ENCODE measurements around the gene OR10H4. TPM values are rescaled to one million over a fixed set of nuclear protein-coding genes. Genes with fewer than 3 reads are reported as not detected.

Gene OR10H4
- total and polyA plus RNA-seq, 2 of the 8 experiments (the other 6 are each of a cell fraction or from before 2014, with no cell fraction given), result not detected

DNA sequence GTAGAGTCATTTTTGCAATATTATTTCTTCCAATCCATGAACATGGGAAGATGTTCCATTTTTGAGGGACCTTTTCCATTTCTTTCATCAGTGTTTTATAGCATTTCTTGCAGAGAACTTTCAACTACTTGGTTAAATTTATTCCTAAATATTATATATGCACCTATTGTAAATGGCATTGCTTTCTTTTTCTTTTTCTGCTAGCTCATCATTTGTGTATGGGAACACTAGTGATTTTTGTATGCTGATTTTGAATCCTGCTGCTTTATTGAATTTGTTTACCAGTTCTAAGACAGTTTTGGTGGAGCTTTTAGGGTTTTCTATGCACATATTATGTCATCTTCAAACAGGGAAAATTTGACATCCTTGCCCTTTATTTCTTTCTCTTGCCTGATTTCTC is 43.8 kb upstream of the OR10H4 start (continued):
- TF ChIP-seq, protein P1, sequence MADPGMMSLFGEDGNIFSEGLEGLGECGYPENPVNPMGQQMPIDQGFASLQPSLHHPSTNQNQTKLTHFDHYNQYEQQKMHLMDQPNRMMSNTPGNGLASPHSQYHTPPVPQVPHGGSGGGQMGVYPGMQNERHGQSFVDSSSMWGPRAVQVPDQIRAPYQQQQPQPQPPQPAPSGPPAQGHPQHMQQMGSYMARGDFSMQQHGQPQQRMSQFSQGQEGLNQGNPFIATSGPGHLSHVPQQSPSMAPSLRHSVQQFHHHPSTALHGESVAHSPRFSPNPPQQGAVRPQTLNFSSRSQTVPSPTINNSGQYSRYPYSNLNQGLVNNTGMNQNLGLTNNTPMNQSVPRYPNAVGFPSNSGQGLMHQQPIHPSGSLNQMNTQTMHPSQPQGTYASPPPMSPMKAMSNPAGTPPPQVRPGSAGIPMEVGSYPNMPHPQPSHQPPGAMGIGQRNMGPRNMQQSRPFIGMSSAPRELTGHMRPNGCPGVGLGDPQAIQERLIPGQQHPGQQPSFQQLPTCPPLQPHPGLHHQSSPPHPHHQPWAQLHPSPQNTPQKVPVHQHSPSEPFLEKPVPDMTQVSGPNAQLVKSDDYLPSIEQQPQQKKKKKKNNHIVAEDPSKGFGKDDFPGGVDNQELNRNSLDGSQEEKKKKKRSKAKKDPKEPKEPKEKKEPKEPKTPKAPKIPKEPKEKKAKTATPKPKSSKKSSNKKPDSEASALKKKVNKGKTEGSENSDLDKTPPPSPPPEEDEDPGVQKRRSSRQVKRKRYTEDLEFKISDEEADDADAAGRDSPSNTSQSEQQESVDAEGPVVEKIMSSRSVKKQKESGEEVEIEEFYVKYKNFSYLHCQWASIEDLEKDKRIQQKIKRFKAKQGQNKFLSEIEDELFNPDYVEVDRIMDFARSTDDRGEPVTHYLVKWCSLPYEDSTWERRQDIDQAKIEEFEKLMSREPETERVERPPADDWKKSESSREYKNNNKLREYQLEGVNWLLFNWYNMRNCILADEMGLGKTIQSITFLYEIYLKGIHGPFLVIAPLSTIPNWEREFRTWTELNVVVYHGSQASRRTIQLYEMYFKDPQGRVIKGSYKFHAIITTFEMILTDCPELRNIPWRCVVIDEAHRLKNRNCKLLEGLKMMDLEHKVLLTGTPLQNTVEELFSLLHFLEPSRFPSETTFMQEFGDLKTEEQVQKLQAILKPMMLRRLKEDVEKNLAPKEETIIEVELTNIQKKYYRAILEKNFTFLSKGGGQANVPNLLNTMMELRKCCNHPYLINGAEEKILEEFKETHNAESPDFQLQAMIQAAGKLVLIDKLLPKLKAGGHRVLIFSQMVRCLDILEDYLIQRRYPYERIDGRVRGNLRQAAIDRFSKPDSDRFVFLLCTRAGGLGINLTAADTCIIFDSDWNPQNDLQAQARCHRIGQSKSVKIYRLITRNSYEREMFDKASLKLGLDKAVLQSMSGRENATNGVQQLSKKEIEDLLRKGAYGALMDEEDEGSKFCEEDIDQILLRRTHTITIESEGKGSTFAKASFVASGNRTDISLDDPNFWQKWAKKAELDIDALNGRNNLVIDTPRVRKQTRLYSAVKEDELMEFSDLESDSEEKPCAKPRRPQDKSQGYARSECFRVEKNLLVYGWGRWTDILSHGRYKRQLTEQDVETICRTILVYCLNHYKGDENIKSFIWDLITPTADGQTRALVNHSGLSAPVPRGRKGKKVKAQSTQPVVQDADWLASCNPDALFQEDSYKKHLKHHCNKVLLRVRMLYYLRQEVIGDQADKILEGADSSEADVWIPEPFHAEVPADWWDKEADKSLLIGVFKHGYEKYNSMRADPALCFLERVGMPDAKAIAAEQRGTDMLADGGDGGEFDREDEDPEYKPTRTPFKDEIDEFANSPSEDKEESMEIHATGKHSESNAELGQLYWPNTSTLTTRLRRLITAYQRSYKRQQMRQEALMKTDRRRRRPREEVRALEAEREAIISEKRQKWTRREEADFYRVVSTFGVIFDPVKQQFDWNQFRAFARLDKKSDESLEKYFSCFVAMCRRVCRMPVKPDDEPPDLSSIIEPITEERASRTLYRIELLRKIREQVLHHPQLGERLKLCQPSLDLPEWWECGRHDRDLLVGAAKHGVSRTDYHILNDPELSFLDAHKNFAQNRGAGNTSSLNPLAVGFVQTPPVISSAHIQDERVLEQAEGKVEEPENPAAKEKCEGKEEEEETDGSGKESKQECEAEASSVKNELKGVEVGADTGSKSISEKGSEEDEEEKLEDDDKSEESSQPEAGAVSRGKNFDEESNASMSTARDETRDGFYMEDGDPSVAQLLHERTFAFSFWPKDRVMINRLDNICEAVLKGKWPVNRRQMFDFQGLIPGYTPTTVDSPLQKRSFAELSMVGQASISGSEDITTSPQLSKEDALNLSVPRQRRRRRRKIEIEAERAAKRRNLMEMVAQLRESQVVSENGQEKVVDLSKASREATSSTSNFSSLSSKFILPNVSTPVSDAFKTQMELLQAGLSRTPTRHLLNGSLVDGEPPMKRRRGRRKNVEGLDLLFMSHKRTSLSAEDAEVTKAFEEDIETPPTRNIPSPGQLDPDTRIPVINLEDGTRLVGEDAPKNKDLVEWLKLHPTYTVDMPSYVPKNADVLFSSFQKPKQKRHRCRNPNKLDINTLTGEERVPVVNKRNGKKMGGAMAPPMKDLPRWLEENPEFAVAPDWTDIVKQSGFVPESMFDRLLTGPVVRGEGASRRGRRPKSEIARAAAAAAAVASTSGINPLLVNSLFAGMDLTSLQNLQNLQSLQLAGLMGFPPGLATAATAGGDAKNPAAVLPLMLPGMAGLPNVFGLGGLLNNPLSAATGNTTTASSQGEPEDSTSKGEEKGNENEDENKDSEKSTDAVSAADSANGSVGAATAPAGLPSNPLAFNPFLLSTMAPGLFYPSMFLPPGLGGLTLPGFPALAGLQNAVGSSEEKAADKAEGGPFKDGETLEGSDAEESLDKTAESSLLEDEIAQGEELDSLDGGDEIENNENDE (IDR thresholded peaks at IDR 0.05; ENCODE audit: insufficient replicate concordance, low read length), result no peak
- TF ChIP-seq TEAD4 (IDR thresholded peaks at IDR 0.05; ENCODE audit: low read depth, low read length) (no peak), NRF1 (IDR thresholded peaks at IDR 0.05; ENCODE audit: low read depth, low read length) (no peak), SAP30 (IDR thresholded peaks at IDR 0.05; ENCODE audit: insufficient read depth, insufficient replicate concordance, low read length) (no peak), BRCA1 (IDR thresholded peaks at IDR 0.05; ENCODE audit: low read depth, low read length) (no peak), GTF2F1 (IDR thresholded peaks at IDR 0.05; ENCODE audit: borderline replicate concordance, low read depth, low read length) (no peak)
- TF ChIP-seq, protein P2, sequence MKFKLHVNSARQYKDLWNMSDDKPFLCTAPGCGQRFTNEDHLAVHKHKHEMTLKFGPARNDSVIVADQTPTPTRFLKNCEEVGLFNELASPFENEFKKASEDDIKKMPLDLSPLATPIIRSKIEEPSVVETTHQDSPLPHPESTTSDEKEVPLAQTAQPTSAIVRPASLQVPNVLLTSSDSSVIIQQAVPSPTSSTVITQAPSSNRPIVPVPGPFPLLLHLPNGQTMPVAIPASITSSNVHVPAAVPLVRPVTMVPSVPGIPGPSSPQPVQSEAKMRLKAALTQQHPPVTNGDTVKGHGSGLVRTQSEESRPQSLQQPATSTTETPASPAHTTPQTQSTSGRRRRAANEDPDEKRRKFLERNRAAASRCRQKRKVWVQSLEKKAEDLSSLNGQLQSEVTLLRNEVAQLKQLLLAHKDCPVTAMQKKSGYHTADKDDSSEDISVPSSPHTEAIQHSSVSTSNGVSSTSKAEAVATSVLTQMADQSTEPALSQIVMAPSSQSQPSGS (IDR thresholded peaks at IDR 0.05; ENCODE audit: low read length), result no peak

Data from H1 (cell line).